HG03108 (cell line): ENCODE data around the gene COBL.

ENCODE experiments used
- ATAC-seq: cut with Tn5 transposase; IDR thresholded peaks from one replicate; pipeline ENCODE4 v1.9.1; 2021; ENCODE audit warnings: moderate library complexity; ENCODE audit not compliant: unreplicated experiment

The COBL gene

DNA sequence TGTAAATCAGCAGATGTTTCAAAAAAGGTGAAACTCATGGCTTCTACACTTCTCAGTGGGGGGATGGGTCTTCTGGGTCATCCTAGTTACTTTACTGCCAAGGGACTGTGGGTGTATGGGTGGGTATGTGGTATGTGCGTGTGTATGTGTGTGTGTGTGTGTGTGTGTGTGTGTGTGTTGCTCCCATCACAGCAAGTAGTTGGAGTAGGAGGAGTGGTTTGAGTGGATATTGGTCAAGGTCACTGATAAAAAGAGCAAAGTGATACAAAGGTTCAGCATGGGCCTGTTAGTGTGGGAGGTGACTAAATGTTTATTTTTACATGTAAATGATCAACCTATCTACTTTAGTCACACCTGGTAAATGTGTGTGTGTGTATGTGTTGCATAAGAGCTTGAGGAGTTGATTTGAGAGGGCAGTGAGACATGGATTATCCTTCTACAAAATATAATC, 11.8 kb upstream of the COBL start:
- no peak for ATAC-seq

DNA sequence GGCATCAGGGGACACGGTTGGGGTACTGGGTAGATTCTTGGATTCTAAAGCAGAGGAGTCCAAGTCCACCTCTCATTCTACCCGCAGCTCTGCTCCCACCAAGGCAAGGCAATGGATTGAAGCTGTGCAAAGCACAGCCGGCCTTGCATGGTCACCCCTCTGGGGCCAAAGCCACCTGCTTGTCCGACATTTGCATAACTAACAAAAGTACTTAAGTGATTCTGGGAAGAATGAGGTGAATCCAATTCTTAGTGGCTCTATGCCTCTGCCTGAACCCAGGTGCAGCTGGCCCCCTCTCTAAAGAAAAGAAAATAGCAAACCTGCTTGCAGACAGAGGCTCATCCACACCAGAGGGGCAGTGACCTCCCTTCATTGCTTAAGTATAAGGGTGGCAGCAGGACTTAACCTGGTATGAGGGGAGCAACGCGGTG, 10.7 kb upstream of the COBL start:
- no peak for ATAC-seq

DNA sequence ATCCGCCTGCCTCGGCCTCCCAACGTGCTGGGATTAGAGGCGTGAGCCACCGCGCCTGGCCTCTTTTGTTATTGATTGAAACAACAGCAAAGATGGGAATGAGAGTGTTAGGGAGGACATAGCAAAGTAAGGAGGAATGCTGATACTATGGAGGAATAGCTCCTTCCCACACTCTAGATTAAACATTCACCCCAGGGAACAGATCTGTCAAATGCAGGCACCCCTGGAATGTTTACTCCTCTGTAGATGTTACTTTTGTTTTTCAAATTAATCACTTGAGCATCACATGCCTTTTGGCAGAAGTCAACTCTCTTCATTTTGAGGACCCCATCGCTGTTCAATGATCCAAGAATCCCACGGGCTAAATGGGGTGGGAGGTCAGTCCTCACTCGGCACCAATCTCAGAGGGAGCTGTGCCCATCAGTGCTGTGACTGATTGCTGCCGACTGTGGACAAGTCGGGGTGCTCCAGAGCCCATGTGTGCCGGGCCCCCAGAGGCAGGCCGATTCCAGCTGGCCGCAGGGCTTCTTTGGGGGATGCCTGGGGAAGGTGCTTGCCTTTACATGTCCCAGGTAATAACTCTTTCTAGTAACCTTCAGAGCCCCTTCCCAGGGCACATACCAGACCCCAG, 10.2 kb upstream of the COBL start:
- no peak for ATAC-seq

DNA sequence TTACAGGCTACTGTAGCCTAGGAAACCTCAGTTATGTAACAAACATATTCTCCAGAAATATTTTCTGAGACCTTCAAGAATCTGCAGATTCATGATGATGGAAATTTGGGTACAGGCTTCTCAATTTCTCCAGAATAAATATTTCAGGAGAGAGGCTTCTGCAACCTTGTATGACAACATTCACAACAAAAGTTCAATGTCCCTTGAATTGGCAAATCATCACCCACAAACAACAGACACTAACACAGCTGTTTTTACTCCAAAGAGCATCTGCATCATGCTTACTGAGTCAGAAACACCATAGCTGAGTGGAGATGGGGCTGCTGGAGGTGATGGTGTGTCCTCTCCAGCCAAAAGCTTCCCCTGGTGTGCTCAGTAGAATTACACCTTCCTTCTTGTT, 9.3 kb upstream of the COBL start:
- ATAC-seq: no peak

DNA sequence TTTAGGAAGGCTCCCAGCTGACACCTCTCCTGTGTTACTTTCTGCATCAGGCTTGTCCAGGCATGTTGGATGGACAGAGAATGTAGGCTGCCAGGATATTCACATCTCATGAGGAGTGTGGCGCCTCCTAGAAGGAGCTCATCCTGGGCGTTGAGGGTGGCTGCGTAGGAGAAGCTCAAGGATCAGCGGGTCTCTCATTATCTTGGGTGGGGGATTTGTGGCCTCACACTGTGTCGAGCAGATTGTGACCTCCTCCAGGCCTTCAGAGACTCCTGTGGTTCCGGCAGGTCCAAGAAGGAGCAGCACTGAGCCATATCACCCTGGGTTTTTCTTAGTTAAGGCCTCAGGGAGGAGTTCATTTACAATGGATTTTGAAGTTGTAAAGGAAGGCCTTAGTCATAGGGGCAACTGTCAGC, 8.7 kb upstream of the COBL start:
- ATAC-seq: no peak

DNA sequence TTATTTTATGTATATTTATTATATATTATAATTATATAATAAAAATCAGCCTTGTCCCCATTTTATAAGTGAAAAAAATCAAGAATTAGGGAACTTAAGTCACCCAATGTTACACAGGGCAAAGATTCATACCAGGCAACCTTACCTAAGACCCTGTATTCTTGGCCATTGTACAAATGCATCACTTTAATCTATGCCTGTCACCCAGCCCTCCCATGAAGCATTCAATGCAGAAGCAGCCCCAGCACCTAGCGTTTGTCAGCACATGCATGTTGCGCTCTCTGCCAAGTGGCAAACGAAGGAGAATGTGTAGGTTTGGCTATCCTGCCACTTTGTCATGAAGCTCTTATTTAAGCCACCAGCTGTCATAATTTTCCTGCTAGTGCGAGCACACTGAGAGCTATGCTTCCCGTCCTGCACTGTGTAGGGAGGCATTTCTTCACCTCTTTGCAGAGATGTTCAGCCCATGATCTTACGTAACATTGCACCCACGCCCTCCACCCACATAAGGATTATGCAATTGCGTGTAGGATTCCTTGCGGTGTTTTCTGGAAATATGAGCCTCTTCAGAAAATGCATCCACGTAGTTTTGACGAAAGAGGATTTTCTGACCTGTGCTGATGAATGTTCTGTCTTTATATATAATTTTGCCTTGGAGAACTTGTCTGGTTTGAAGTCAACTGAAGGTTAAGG, 7.7 kb upstream of the COBL start:
- ATAC-seq: no peak

DNA sequence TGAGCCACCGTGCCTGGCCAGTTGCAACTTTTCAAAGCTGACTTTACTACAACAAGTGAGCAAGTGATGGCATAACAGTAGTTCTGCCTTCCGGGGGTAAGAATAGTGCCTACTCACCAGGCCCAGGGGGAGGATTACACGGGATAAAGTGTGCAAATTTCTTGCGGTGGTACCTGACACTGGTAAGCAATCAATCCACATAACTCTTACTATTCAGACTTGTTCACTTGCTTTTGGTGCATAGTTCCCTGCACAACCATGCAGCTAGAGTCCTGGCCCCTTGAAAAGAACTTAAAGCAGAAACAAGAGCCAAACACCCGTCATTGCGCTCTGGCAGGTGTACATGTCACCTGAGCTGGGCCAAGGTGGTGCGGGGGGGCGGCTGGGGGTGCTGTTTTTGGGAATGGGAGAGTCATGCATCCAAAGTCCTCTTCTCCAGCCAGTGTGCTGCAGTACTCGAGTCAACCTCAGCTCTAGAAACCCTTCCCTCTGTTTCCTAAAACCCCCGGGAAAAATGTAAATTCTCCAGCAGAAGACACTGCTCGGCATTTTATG, 5.4 kb upstream of the COBL start:
- no peak for ATAC-seq

DNA sequence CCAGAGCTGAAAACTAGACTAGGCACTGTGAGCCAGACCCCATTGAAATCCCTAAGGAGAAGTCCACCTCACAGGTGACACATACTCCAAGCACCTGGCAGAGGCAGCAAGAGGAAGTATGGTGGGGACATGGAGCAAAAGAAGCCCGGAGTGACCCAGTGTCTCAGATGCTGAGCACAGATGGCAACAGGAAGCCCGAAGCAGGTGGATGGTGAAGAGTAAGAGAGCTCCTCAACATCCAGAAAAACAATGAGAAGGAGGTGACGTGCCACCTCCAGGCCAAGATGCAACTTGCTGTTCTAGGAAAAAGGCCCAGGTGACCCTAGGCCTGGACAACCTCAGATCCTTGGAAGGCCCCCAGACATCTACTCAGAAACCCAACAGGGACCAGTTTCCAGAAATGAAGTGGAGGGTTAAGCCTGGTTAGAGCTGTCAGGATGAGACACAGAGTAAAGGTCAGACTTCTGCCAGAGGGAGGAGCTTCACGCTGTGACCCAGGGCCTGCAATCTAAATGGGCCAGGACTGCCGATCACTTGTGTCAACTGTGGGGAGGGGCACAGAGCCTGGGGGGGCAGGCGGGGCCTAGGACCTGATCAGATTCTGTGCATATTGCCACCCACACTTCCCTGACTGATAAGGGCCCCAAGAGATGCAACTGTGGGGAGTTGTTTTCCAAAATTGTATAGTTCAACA, 2.4 kb upstream of the COBL start:
- no peak for ATAC-seq

DNA sequence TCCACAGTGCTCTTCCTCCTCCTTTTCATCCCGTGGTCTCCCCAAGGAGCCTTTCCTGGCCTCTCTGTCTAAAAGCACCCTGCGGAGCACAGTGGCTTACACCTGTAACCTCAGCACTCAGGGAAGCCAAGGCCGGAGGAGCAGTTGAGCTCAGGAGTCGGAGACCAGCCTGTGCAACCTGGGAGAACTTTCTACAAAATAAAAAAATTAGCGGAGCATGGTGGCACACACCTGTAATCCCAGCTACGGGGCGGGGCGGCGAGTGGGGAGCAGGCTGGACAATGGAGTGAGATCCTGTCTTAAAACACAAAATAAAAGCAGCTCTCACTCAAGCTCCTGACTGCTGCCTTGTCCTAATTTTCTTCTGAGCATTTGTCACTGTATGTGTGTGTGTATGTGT, 1.4 kb upstream of the COBL start:
- no peak for ATAC-seq

DNA sequence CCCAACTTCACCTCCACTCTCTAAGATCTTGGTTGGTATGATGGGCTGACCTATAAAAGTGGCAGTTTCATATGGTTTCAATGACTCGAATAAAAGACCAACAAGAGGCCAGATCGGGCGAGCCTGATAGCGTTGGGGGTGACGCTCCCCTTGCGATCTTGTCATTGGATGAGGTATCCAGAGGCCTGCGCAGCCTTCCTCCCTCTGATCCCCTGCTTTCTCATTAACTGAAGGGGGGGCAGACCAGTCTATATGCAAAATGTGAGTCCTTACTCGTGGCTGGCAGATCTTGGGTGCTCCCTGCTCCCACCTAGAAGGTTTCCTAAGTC, 937 bp upstream of the COBL start:
- ATAC-seq: no peak

DNA sequence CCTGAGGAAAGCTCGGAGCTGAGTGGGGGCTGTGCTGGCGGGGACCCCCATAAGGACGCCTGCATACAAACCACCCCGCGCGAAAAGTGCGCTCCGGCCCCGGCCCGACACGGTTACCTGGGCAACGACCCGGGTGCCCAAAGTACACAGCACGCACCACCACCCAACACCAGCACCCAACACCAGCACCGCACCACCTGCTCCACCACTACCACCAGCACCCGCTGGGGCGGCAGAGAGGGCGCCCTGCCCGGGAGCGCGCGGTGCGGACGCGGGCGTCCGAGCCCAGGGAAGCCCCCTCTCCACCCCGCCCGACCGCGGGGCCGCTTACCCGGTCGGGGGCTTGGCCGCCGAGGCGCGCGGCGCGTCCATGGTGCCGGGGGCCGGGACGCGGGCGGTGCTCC, 345 bp downstream of the COBL start:
- no peak for ATAC-seq

DNA sequence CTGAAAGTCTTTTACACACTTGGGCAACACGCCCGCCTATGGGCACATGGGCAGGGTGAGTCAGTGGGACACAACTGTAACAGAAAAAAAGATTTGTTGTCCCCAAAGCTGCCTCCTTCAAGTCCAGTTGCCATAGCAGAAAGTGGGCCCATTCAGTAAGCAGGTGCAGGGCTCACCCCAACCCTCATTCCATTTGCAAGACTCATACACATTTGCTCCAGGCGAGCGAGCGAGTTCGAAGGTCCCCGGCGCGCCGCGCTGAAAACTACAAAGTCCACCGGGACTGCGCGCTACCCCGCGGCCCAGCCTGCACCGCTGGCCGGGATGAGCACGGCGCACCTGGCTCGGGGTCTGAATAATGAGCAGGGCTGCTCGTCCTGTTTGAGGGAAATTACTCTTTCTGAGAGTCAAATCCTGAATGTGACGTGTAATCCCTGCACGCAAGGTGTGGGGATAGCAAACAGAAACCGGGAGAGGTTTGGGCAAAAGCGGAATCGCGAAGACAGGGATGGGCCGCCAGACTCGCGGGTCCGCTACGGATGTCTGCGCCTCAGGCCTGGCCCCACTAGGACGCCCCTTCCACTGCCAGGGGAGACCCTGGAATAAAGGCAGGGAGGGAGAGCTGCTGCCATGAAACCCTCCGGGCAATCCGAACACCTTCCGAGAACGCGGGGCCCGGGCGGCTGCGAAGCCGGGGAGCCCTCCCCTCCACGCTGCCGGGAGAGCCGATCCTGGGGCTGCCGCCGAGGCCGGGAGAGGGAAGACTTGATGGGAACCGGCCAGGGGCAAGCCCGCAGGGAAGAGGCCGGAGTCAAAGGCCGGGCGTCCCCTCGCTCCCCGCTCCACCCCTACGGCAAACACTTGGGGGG, 982 bp downstream of the COBL start:
- ATAC-seq: no peak

DNA sequence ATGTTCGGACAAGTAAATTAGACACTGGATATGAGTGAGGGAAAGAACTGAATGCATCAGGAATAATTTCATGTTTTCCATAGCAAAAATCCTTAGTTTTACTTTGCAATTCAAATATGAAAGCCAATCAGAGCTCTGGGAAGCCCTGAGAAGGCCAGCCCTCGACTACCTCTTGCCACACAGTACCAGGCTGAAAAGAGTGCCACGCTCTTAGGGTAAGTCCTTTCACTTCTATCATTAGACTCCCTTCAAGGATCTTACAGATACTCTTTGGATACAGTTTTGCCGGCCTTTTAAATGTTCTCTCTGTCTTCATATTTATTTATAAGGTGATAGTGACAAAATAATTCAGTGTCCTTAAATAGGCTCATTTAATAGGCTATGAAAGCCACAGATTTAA, 1.9 kb downstream of the COBL start:
- no peak for ATAC-seq

DNA sequence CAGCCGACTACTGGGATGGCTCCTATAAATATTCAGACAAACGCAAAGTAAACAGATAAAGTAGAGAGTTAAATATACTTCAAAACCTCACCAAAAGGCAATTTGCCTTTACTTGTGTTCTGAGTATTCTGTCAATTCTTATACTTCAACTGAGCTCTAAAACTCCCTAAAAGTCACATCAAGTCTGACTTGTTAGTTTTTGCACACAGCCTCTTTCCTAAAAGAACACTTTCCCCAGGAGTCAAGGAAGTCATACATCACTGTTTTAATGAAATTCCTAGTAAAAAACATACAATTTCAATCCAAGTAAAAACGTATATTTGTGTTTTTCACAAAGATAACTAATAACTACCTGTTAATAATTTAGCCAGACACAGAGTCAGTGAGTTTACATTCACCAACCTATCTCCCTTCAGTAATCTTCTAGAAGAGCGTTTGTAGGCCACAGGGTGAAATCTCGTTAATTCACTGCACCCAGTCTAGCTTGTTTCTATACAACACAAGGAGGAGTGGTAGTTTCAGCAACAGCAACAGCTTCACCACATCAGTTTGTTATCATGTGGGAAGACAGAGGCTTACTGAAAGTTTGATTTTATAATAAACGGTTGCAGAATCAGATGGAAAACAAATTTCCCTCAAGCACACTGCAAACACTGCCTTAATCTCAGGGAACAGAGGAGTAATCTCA, 2.7 kb downstream of the COBL start:
- no peak for ATAC-seq

DNA sequence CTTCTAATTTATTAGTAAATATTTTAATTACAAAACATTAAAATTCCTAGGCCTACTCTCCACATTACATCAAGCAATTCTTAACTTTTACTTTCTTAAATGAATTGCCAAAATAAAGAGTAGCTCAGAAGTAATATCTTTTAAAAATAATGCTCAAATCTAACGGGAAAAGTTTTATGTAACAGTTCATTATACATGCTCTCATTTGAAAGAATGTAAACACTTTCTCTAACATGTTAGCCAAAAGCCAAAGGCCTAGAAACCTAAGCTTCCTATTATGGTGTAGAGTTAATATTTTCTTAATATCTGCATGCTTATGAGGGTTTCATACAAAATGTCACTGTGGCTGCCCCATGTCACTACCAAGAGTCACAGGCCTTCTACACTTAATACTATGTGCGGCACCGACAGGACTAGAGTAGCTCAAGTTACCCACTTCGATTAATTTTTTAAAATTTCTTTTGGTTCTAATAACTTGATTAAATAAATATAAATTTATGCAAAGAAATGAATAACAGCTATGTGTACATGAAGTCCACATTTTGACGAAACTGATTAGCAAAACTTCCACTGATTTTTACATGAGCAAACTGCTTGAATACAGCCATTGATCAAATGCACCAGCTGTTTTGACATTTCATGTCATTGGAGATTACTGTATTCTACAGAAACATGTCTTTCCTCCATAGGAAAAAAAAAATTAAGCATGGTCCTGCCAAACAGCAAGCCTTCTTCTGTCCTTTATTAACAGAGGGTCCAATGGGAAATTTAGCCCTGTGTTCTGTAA, 3.5 kb downstream of the COBL start:
- ATAC-seq: no peak

DNA sequence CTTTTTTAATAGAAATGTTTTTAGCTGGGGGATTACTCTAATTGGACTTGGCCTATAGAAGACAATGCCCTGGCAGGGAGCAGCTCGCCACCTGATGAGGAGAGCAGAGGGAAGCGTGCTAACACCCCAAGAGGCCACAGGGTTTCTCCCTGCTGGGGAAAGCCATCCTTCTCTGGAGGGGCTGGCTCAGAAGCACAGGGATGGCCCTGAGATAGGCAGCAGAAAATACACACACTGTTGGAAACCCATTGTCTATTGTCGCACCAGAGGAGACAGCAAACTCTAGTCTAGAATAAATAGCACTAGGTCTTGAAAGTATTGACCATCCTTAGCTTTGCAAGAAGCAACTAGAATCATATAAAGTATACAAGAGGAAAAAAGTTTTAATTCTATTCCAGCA, 5.4 kb downstream of the COBL start:
- ATAC-seq: no peak

DNA sequence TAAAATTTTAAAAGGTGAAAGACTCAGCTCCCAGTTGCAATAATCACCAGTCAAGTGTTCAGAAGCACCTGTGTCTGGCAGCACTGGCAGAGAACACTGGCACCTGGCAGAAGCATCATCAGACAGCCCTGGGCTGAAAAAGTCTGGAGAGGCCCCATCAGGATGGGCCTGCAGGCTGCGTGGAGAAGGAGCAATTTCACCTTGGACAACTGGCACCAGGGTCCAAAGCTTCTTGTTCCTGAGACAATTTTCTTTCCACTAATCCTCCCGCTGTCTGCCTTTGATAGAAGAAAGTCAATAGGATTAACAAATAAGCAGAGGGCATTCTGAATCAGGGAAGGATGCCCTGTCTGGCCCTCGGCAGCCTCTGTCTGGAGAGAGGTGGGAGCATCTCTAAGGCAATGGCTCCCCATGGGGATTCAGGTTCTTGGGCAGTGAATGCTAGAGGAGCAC, 6.5 kb downstream of the COBL start:
- ATAC-seq: no peak

DNA sequence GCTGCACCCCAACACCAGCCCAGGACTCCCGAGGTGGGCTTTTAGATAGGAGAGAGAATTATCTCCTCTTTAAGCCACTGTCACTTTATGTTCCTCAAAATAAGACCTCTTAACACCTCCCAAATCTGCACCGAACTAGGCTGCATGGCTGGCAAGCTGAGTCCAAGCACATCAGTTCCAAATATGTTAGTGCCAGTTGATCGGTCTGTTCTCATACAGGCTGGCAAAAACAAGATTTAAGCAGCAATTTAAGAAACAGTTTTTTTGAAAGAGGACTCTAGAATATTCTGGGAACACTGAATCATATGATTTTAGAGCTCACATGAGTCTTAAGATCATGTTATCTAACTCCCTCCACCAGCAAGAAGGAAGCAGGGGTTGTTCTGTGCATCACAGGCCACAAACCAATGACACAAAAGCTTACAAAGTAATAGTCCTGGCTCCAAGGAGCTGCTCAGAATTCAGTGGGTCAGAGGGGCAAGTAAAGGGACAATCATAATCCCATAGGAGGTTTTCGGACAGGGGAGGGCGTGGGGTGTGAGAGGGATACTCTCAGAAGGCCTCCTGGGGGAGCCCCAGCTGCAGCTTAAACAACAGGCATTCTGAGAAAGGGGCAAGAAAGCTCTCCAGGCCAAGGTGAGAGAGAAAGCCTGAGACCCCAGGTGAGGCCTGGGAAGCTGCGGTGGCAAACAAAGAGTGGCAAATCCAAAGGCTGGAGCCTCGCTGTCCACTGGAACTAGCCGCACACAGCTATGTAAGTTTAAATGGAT, 7.1 kb downstream of the COBL start:
- no peak for ATAC-seq

DNA sequence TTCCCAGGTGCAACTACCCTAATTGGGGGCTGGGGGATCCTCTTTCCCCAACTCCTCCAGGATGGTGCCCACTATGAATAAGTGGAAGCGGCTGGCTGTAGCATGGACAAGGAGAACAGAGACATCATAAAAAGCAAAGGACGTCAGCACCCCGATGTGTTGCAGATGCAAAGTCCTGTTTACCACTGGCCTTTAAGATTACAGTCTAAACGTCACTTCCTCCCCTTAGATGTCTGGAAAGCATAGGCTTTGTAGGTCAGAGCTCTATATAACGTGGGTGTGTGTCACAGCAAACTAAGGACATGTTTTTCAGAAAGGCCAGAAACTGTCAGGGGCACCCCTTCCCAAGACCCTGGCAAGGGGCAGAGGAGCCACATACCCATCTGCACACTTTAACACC, 7.9 kb downstream of the COBL start:
- no peak for ATAC-seq
